Right lobe of liver (tissue), 6 donors: Measurements from ENCODE around the gene USP40. TPM values are rescaled to one million over a fixed set of nuclear protein-coding genes. Genes with fewer than 3 reads are reported as not detected.

Experiments
- ATAC-seq, 4 donors: fragments of 200-7000 bp; cut with Tn5 transposase; one replicate each; pipeline ENCODE4 v1.9.1; 2020; ENCODE audit warnings: mild to moderate bottlenecking in 4 of 4, moderate library complexity in 4 of 4
- DNase-seq, 3 donors: peaks; one replicate each; pipeline ENCODE4 v3.0.0-alpha.2; 2020
- H3K27ac ChIP-seq, 3 donors: fragments of 200-600 bp; one replicate each; pipeline ENCODE4 v1.8.0; 2022
- H3K27me3 ChIP-seq, 2 donors: fragments of 200-600 bp; one replicate each; pipeline ENCODE4 v1.8.0; 2022
- H3K36me3 ChIP-seq, 4 donors: fragments of 200-600 bp; sonication (generic) in 1 of 4; one replicate each; pipeline versions ENCODE4 v1.5.1 to v1.8.0; 2017 to 2022; ENCODE audit warnings: control low read depth in 1 of 4
- H3K4me1 ChIP-seq, 4 donors: fragments of 200-600 bp; sonication (generic) in 1 of 4; one replicate each; pipeline versions ENCODE4 v1.5.1 to v1.8.0; 2017 to 2022; ENCODE audit warnings: control low read depth in 1 of 4
- H3K4me3 ChIP-seq, 3 donors: fragments of 200-600 bp; one replicate each; pipeline ENCODE4 v1.8.0; 2022
- H3K9me3 ChIP-seq, 4 donors: fragments of 200-600 bp; sonication (generic) in 1 of 4; one replicate each; pipeline versions ENCODE4 v1.5.1 to v1.8.0; 2017 to 2022; ENCODE audit warnings: control low read depth in 1 of 4
- POLR2A ChIP-seq: fragments of 450-650 bp; IDR thresholded peaks from one replicate; pipeline ENCODE4 v1.6.1; 2017; ENCODE audit warnings: antibody characterized with exemption, mild to moderate bottlenecking
- WGBS: methylation state at CpG from one replicate; pipeline ENCODE4 v1.1.6; 2018; ENCODE audit warnings: low coverage, low lambda C conversion rate; ENCODE audit not compliant: insufficient coverage; ENCODE audit errors: missing lambda C conversion rate; 5-methylcytosine and 5-hydroxymethylcytosine counted together
- intact Hi-C, 2 donors: fragments of 100-400 bp; cut with DNase I; formaldehyde crosslinking; loops; one replicate each; pipeline versions ENCODE4 v1.11.2 to v1.14.1; 2022
- total RNA-seq, 6 experiments: library from RNA; depleted of rRNA in 2 of 6; stranded (reverse); fragments of >200 nt in 2 of 6; fragmentation: NEBNext Ultra II Directional in 3 of 6; extraction: Animal tissue kit (Norgen Biotek cat#: 25700) in 3 of 6; gene quantifications; one replicate each; pipeline versions ENCODE4 v1.1.0 to v1.2.4, GENCODE V29; 2016 to 2023
- TF ChIP-seq, protein P1 (sequence below), 4 donors: fragments of 200-600 bp in 3 of 4; fragments of 450-650 bp in 1 of 4; IDR thresholded peaks; one replicate each; pipeline versions ENCODE4 v1.5.1 to v1.8.0; 2016 to 2022; ENCODE audit warnings: antibody characterized with exemption in 4 of 4, mild to moderate bottlenecking in 2 of 4
- donor health status: DM: no; HTN: yes; CAD: no.
- donor health status: DM: no; HTN: no; CAD: no.
- donor health status: DM: no; HTN: no; CAD: no.
- donor health status: DM: no; HTN: yes; CAD: no.
- donor health status: DM: no; HTN: yes; CAD: no.

USP40 gene
- total RNA-seq, 6 experiments from 2014 or later, result 19.9 to 38.8 (median 27.0) TPM

- Histone ChIP-seq H3K36me3 (peaks cover 0 to 7% (median 3%) of the 10 kb centered on the region in 4 donors), H3K4me1 (peaks cover 0 to 8% (median 4%) of the 10 kb centered on the region in 4 donors), H3K4me3 (no peak overlapping the region), H3K27me3 (no peaks in the 10 kb centered on the region), H3K27ac (no peak overlapping the region), H3K9me3 (no peaks in the 10 kb centered on the region)
- DNase-seq (no peak), ATAC-seq (peak in 1 of 4 donors; percentile 24)
- 85% methylated on average over 8 of the region's 8 CpGs for WGBS
- TF ChIP-seq, protein P1, sequence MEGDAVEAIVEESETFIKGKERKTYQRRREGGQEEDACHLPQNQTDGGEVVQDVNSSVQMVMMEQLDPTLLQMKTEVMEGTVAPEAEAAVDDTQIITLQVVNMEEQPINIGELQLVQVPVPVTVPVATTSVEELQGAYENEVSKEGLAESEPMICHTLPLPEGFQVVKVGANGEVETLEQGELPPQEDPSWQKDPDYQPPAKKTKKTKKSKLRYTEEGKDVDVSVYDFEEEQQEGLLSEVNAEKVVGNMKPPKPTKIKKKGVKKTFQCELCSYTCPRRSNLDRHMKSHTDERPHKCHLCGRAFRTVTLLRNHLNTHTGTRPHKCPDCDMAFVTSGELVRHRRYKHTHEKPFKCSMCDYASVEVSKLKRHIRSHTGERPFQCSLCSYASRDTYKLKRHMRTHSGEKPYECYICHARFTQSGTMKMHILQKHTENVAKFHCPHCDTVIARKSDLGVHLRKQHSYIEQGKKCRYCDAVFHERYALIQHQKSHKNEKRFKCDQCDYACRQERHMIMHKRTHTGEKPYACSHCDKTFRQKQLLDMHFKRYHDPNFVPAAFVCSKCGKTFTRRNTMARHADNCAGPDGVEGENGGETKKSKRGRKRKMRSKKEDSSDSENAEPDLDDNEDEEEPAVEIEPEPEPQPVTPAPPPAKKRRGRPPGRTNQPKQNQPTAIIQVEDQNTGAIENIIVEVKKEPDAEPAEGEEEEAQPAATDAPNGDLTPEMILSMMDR (IDR thresholded peaks at IDR 0.05), result no peak
- TF ChIP-seq POLR2A, result no peak
- intact Hi-C loops, result no loop called here
Measured at GRCh38 chr2:233563663-233564430, 2.7 kb downstream of the USP40 start.

DNA sequence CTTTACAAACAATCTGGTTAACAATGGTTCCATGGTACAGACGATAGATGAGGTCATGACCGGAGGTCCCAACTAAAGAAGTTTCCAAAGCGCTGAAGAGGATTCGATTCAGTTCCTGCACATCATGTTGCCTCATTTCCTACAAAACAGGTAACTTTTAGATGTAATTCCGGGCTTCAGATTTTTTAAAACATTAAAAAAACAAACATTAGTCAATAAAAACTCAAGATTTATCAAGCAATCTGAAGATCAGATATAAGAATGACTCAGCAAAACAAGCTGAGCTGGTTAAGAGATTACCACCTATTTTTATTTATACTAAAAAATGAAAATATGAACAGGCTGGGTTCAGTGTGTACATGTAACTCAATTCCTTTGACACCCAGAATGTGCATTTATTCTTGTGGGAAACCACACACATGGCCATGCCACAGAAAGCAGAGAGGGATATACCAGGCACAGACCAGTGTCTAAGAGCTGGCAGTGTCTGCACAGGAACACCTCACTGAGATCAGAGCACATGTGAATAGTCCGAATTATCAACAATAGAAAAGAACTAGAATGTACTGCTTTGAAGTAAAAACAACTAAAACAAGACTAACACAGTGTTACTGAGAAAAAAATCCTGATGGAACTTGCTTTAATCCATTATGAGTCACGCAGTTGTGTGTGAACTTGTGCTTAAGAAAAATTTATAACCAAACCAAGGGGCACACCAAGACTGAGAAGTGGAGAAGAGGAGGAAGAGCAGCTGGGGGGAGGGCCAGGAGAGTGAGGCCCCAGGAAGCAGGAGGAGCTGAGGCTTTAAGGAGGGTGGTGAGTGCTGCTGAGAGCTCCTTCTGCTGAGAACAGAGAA, 9.5 kb downstream of the USP40 start:
- H3K27me3 ChIP-seq, result no peaks in the 10 kb centered on the region
- ATAC-seq (peak; percentile 18 to 59 (median 43)), DNase-seq (no peak)
- H3K4me3 ChIP-seq, result no peak overlapping the region
- no peaks in the 10 kb centered on the region for H3K9me3 ChIP-seq
- intact Hi-C loops, result no loop called here
- no peak for TF ChIP-seq POLR2A
- TF ChIP-seq, protein P1 (IDR thresholded peaks at IDR 0.05), result no peak
- peaks cover 0 to 7% (median 0%) of the 10 kb centered on the region in 4 donors for H3K4me1 ChIP-seq
- H3K36me3 ChIP-seq, result peaks cover 0 to 40% (median 8%) of the 10 kb centered on the region in 4 donors
- no peak overlapping the region for H3K27ac ChIP-seq
- 83% methylated on average over 7 of the region's 7 CpGs for WGBS

GRCh38 chr2:233553366-233553765, 13.2 kb downstream of the USP40 start:
- H3K4me1 ChIP-seq, result peaks cover 0 to 7% (median 0%) of the 10 kb centered on the region in 4 donors
- TF ChIP-seq, protein P1 (IDR thresholded peaks at IDR 0.05), result no peak
- H3K27ac ChIP-seq, result no peak overlapping the region
- no peaks in the 10 kb centered on the region for H3K27me3 ChIP-seq
- ATAC-seq, result no peak
- DNase-seq, result no peak
- peaks cover 0 to 44% (median 10%) of the 10 kb centered on the region in 4 donors for H3K36me3 ChIP-seq
- intact Hi-C loops, result no loop called here
- no peaks in the 10 kb centered on the region for H3K9me3 ChIP-seq
- no peak overlapping the region for H3K4me3 ChIP-seq

- Histone ChIP-seq H3K9me3 (no peaks in the 10 kb centered on the region), H3K36me3 (peaks cover 0 to 47% (median 12%) of the 10 kb centered on the region in 4 donors), H3K4me1 (no peaks in the 10 kb centered on the region), H3K4me3 (no peak overlapping the region), H3K27me3 (no peaks in the 10 kb centered on the region), H3K27ac (no peak overlapping the region)
- WGBS, result 62% methylated on average over 4 of the region's 4 CpGs
- TF ChIP-seq POLR2A, result no peak
- TF ChIP-seq, protein P1 (IDR thresholded peaks at IDR 0.05), result no peak
- no peak for ATAC-seq
- DNase-seq, result no peak
- intact Hi-C loops, result no loop called here
Measured at GRCh38 chr2:233551491-233551890, 15.1 kb downstream of the USP40 start.
